WTC11 (cell line): ENCODE measurements around the gene CLN5. TPM values are rescaled to one million over a fixed set of nuclear protein-coding genes. Genes with fewer than 3 reads are reported as not detected.

Experiments
- ATAC-seq: fragments of 200-7000 bp; cut with Tn5 transposase; 2 replicates; pipeline ENCODE4 v1.10.0; 2021; ENCODE audit warnings: mild to moderate bottlenecking, moderate library complexity
- CTCF ChIA-PET: fragments of 300-600 bp; sonication (Branson Sonifier 250); formaldehyde crosslinking; loops from one replicate; lab custom pipeline; 2021; ENCODE audit warnings: antibody characterized with exemption; lab: Charles Lee
- POLR2A ChIA-PET: fragments of 350-600 bp; sonication (Branson Sonifier 250); formaldehyde crosslinking; loops from one replicate; lab custom pipeline; 2021; ENCODE audit warnings: antibody characterized with exemption; lab: Charles Lee
- DNase-seq: peaks from one replicate; pipeline ENCODE4 v3.0.0; 2021; ENCODE audit warnings: low spot score
- H3K27ac Mint-ChIP-seq: 2 replicates; pipeline ENCODE4 v1.8.0; 2021; ENCODE audit warnings: mixed read lengths
- H3K27me3 Mint-ChIP-seq: 2 replicates; pipeline ENCODE4 v1.8.0; 2021; ENCODE audit warnings: low read depth, mild to moderate bottlenecking, moderate library complexity, mixed read lengths
- H3K36me3 Mint-ChIP-seq: 2 replicates; pipeline ENCODE4 v1.8.0; 2021; ENCODE audit warnings: mixed read lengths
- H3K4me1 Mint-ChIP-seq: 2 replicates; pipeline ENCODE4 v1.8.0; 2022; ENCODE audit warnings: mixed read lengths
- H3K4me3 Mint-ChIP-seq: 2 replicates; pipeline ENCODE4 v1.8.0; 2021; ENCODE audit warnings: mild to moderate bottlenecking, moderate library complexity, mixed read lengths
- H3K9me3 Mint-ChIP-seq: 2 replicates; pipeline ENCODE4 v1.8.0; 2021; ENCODE audit warnings: mixed read lengths
- AR ChIP-seq: fragments of 250-450 bp; sonication (Bioruptor Pico); IDR thresholded peaks from 2 replicates; pipeline ENCODE4 v1.9.0; 2021; ENCODE audit warnings: mild to moderate bottlenecking
- ATF2 ChIP-seq: sonication (generic); formaldehyde crosslinking; IDR thresholded peaks from 2 replicates; pipeline ENCODE4 v1.8.1; 2022; ENCODE audit warnings: low read depth, missing genetic modification reagents, borderline replicate concordance
- EMX1 ChIP-seq: fragments of 250-450 bp; sonication (Bioruptor Pico); IDR thresholded peaks from 2 replicates; pipeline ENCODE4 v1.8.0; 2021; ENCODE audit warnings: mild to moderate bottlenecking
- FOXJ3 ChIP-seq: sonication (generic); formaldehyde crosslinking; IDR thresholded peaks from 2 replicates; pipeline ENCODE4 v1.9.0; 2021; ENCODE audit warnings: missing genetic modification reagents, mild to moderate bottlenecking, borderline replicate concordance
- HMGA2 ChIP-seq: fragments of 250-450 bp; sonication (Bioruptor Pico); IDR thresholded peaks from 2 replicates; pipeline ENCODE4 v1.4.0; 2021; ENCODE audit warnings: mild to moderate bottlenecking, moderate library complexity
- MAX ChIP-seq: sonication (generic); formaldehyde crosslinking; IDR thresholded peaks from 2 replicates; pipeline ENCODE4 v1.8.0; 2022; ENCODE audit warnings: mild to moderate bottlenecking, missing genetic modification reagents
- NFYB ChIP-seq: sonication (generic); formaldehyde crosslinking; conservative IDR thresholded peaks from 2 replicates; pipeline ENCODE4 v1.8.0; 2022; ENCODE audit warnings: low read depth, missing genetic modification reagents
- NR2C2 ChIP-seq: sonication (generic); formaldehyde crosslinking; IDR thresholded peaks from 2 replicates; pipeline ENCODE4 v1.8.0; 2022; ENCODE audit warnings: mild to moderate bottlenecking, missing genetic modification reagents
- OVOL2 ChIP-seq: fragments of 250-450 bp; sonication (Bioruptor Pico); IDR thresholded peaks from 2 replicates; pipeline ENCODE4 v1.9.0; 2021; ENCODE audit warnings: mild to moderate bottlenecking, borderline replicate concordance
- SOX15 ChIP-seq: fragments of 250-450 bp; sonication (Bioruptor Pico); IDR thresholded peaks from 2 replicates; pipeline ENCODE4 v1.9.0; 2021; ENCODE audit warnings: mild to moderate bottlenecking
- TP53 ChIP-seq: sonication (generic); formaldehyde crosslinking; IDR thresholded peaks from 2 replicates; pipeline ENCODE4 v1.8.1; 2023; ENCODE audit warnings: mild to moderate bottlenecking, missing genetic modification reagents
- ZBTB43 ChIP-seq: sonication (generic); formaldehyde crosslinking; IDR thresholded peaks from 2 replicates; pipeline ENCODE4 v1.8.1; 2023; ENCODE audit warnings: mild to moderate bottlenecking, missing genetic modification reagents
- ZNF416 ChIP-seq: fragments of 250-450 bp; sonication (Bioruptor Pico); IDR thresholded peaks from 2 replicates; pipeline ENCODE4 v1.9.0; 2021; ENCODE audit warnings: mild to moderate bottlenecking, inconsistent platforms
- ZNF423 ChIP-seq: fragments of 250-450 bp; sonication (Bioruptor Pico); IDR thresholded peaks from 2 replicates; pipeline ENCODE4 v2.1.2; 2022; ENCODE audit warnings: mild to moderate bottlenecking, moderate library complexity
- ZNF671 ChIP-seq: fragments of 250-450 bp; sonication (Bioruptor Pico); IDR thresholded peaks from 2 replicates; pipeline ENCODE4 v1.8.0; 2021; ENCODE audit warnings: mild to moderate bottlenecking
- total RNA-seq: library from RNA; stranded (reverse); gene quantifications from 3 replicates; pipeline ENCODE4 v1.2.3, GENCODE V29; 2021

The CLN5 gene
- total RNA-seq, 1 experiment from 2014 or later, result 9.2 TPM

GRCh38 chr13:76975863-76976262, 16.0 kb upstream of the CLN5 start:
- no peaks in the 10 kb centered on the region; the same call in 1 of the 2 replicates for H3K27me3 Mint-ChIP-seq
- DNase-seq, result no peak
- TF ChIP-seq ZNF423 (CRISPR knock-in tag) (no peak), AR (CRISPR knock-in tag) (no peak), ZBTB43 (no peak), SOX15 (CRISPR knock-in tag) (no peak), MAX (no peak), FOXJ3 (CRISPR knock-in tag) (no peak), TP53 (CRISPR knock-in tag) (no peak), NR2C2 (no peak), ZNF416 (CRISPR knock-in tag) (no peak), NFYB (no peak)
- ATAC-seq, result no peak
- H3K27ac Mint-ChIP-seq, result no peak overlapping the region
- ChIA-PET POLR2A (no interaction called here), CTCF (no interaction called here)
- H3K9me3 Mint-ChIP-seq, result no peaks in the 10 kb centered on the region
- peaks cover 21% of the 10 kb centered on the region for H3K4me1 Mint-ChIP-seq
- H3K36me3 Mint-ChIP-seq, result no peaks in the 10 kb centered on the region
- H3K4me3 Mint-ChIP-seq, result no peak overlapping the region

GRCh38 chr13:76976490-76976889, 15.4 kb upstream of the CLN5 start:
- POLR2A ChIA-PET, result no interaction called here

More at GRCh38 chr13:76976490-76976889, 15.4 kb upstream of the CLN5 start:
- Mint-ChIP-seq H3K4me3 (no peak overlapping the region), H3K27me3 (peaks cover 6% of the 10 kb centered on the region; the same call in 1 of the 2 replicates), H3K36me3 (no peaks in the 10 kb centered on the region), H3K27ac (no peak overlapping the region), H3K4me1 (peaks cover 21% of the 10 kb centered on the region), H3K9me3 (no peaks in the 10 kb centered on the region)
- DNase-seq, result no peak
- CTCF ChIA-PET, result no interaction called here
- no peak for ATAC-seq
- TF ChIP-seq AR (CRISPR knock-in tag) (no peak), OVOL2 (no peak), ZNF671 (CRISPR knock-in tag) (no peak), EMX1 (CRISPR knock-in tag) (no peak), ATF2 (CRISPR knock-in tag) (no peak), HMGA2 (CRISPR knock-in tag) (no peak)
